ENCODE measurements around the gene ANKDD1B.

GRCh38 chr5:75627801-75628200 lies 16.5 kb downstream of the ANKDD1B start:
- TF ChIP-seq CTCF (IDR thresholded peaks at IDR 0.05) (no peak), POLR2A (IDR thresholded peaks at IDR 0.05) (no peak)

All from prostate gland (tissue), 2 donors.